ENCODE measurements around the gene ASCL5.

ASCL5 gene

DNA sequence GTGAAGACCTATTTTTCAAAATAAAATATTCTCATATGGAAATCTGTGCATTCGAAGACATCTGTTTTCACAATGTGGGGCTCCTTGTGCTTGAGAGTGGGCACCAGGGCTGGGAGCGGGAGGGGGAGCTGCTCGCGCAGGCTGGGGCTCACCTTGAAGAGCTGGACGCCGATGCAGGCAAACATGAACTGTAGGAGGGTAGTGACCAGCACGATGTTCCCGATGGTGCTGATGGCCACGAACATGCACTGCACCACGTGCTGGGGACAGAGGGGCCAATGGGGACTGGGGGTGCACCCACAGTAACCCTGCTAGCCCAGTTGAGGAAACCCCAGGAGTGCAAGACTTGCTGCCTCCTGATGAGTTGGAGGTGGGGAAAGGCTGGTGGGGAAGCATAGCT, 61.3 kb downstream of the ASCL5 start:
- no peak overlapping the region for H2AFZ ChIP-seq (ENCODE audit: low read length)
- DNase-seq, result no peak
- H3K27me3 ChIP-seq (replicated peaks; ENCODE audit: insufficient read depth, low read length), result no peaks in the 10 kb centered on the region; the same call in 1 of the 2 replicates
- no peaks in the 10 kb centered on the region for H3K79me2 ChIP-seq (ENCODE audit: low read length)
- no peaks in the 10 kb centered on the region for H3K4me1 ChIP-seq (ENCODE audit: low read length)
- no peaks in the 10 kb centered on the region for H4K20me1 ChIP-seq (ENCODE audit: insufficient read depth, low read length)
- no peaks in the 10 kb centered on the region for H3F3A ChIP-seq (ENCODE audit: insufficient read depth, low read length)
- H3K9ac ChIP-seq (ENCODE audit: low read length), result no peak overlapping the region
- H3K9me3 ChIP-seq (replicated peaks; ENCODE audit: insufficient read depth, low read length), result no peaks in the 10 kb centered on the region
- H3K36me3 ChIP-seq (replicated peaks; ENCODE audit: insufficient read depth, low read length), result no peaks in the 10 kb centered on the region
- no peak overlapping the region for H3K4me2 ChIP-seq (ENCODE audit: low read depth, low read length)
- no peaks in the 10 kb centered on the region for H3K9me2 ChIP-seq (replicated peaks; ENCODE audit: insufficient read depth, low read length)
- no peak overlapping the region for H3K27ac ChIP-seq (ENCODE audit: low read length)
- H3K4me3 ChIP-seq (ENCODE audit: low read length), result no peak overlapping the region
- TF ChIP-seq, protein P1, sequence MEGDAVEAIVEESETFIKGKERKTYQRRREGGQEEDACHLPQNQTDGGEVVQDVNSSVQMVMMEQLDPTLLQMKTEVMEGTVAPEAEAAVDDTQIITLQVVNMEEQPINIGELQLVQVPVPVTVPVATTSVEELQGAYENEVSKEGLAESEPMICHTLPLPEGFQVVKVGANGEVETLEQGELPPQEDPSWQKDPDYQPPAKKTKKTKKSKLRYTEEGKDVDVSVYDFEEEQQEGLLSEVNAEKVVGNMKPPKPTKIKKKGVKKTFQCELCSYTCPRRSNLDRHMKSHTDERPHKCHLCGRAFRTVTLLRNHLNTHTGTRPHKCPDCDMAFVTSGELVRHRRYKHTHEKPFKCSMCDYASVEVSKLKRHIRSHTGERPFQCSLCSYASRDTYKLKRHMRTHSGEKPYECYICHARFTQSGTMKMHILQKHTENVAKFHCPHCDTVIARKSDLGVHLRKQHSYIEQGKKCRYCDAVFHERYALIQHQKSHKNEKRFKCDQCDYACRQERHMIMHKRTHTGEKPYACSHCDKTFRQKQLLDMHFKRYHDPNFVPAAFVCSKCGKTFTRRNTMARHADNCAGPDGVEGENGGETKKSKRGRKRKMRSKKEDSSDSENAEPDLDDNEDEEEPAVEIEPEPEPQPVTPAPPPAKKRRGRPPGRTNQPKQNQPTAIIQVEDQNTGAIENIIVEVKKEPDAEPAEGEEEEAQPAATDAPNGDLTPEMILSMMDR (IDR thresholded peaks at IDR 0.05; ENCODE audit: low read length), result no peak
- TF ChIP-seq EZH2phosphoT487 (IDR thresholded peaks at IDR 0.05; ENCODE audit: low read length), result no peak
- no peak for TF ChIP-seq EZH2 (optimal IDR thresholded peaks at IDR 0.05; ENCODE audit: low read depth, low read length)

DNA sequence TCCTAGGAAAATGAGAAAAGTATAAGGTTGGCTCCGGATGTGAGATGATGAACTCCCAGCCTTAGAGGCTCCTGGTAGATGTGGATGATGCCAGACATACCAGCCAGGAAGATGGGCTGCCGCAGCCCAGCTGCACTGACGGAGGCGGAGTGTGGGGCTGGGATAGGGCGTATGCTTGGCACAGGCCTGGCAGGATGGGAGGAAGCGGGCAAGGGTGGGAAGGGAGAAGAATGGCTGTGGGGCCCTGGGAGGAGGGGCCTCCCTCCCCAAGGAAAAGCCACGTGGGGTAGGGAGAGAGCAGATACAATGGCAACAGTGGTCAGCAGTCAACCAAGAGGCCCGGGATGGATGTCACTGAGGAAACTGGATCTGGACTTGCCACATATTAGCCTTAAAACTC, 62.2 kb downstream of the ASCL5 start:
- TF ChIP-seq EZH2 (optimal IDR thresholded peaks at IDR 0.05; ENCODE audit: low read depth, low read length), result no peak
- no peak for TF ChIP-seq EZH2phosphoT487 (IDR thresholded peaks at IDR 0.05; ENCODE audit: low read length)
- TF ChIP-seq, protein P1 (IDR thresholded peaks at IDR 0.05; ENCODE audit: low read length), result no peak
- no peak overlapping the region for H3K4me3 ChIP-seq (ENCODE audit: low read length)
- H3K9me2 ChIP-seq (replicated peaks; ENCODE audit: insufficient read depth, low read length), result no peaks in the 10 kb centered on the region
- H3K36me3 ChIP-seq (replicated peaks; ENCODE audit: insufficient read depth, low read length), result no peaks in the 10 kb centered on the region
- H3K4me2 ChIP-seq (ENCODE audit: low read depth, low read length), result no peak overlapping the region
- H4K20me1 ChIP-seq (ENCODE audit: insufficient read depth, low read length), result no peaks in the 10 kb centered on the region
- H3K9ac ChIP-seq (ENCODE audit: low read length), result no peak overlapping the region
- H3K27me3 ChIP-seq (replicated peaks; ENCODE audit: insufficient read depth, low read length), result no peaks in the 10 kb centered on the region; the same call in 1 of the 2 replicates
- no peak overlapping the region for H3K27ac ChIP-seq (ENCODE audit: low read length)
- no peaks in the 10 kb centered on the region for H3K9me3 ChIP-seq (replicated peaks; ENCODE audit: insufficient read depth, low read length)
- H3K4me1 ChIP-seq (ENCODE audit: low read length), result no peaks in the 10 kb centered on the region
- H2AFZ ChIP-seq (ENCODE audit: low read length), result no peak overlapping the region
- no peaks in the 10 kb centered on the region for H3K79me2 ChIP-seq (ENCODE audit: low read length)
- H3F3A ChIP-seq (ENCODE audit: insufficient read depth, low read length), result no peaks in the 10 kb centered on the region
- DNase-seq, result no peak
